Measurements from ENCODE around the gene CAMSAP1.

DNA sequence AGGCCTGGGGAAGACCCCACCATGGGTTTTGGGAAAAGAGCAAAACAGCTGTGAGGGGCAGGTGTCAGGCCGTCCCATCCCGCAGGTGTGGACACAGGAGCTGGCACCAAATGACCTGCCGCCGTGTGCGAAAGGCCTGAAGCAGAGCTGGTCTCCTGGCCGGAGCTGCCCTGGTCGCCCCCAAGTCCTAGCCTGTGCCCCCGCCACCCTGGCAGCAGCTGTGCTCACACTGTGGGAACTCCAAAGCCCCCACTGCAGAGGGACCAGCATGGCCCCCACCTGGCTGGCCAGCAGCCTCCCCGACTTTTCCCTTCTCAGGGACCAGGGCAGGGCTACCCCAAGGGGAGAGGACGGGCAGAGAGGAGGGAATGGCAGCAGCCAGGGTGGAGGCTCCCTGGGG lies 117.0 kb downstream of the CAMSAP1 start:
- TF ChIP-seq POLR2A (IDR thresholded peaks at IDR 0.05; ENCODE audit: low read depth, low read length): no peak
- no peak for TF ChIP-seq POLR2AphosphoS5 (IDR thresholded peaks at IDR 0.05; ENCODE audit: low read depth, low read length)
